Measurements from ENCODE around the gene ZNF521.

The ZNF521 gene

GRCh38 chr18:25351777-25352628, at the start of gene ZNF521:
Gene ZNF521 (minus strand): TSS chr18:25352166. CDS start chr18:25350946, 1,220 bp downstream.
- peak; percentile 37 for DNase-seq

- DNase-seq, result no peak
Observed at GRCh38 chr18:25399554-25399953, 47.6 kb upstream of the ZNF521 start.

GRCh38 chr18:25392192-25392591, 40.2 kb upstream of the ZNF521 start:
- DNase-seq, result no peak

GRCh38 chr18:25373432-25374179, 21.6 kb upstream of the ZNF521 start:
- no peak for DNase-seq

GRCh38 chr18:25370391-25370790, 18.4 kb upstream of the ZNF521 start:
- DNase-seq, result no peak

- DNase-seq, result no peak
Observed at GRCh38 chr18:25365242-25365641, 13.3 kb upstream of the ZNF521 start.

GRCh38 chr18:25364732-25365131, 12.8 kb upstream of the ZNF521 start:
- no peak for DNase-seq

- DNase-seq, result no peak
Observed at GRCh38 chr18:25360301-25360899, 8.4 kb upstream of the ZNF521 start.

GRCh38 chr18:25353080-25353479, 1.1 kb upstream of the ZNF521 start:
- no peak for DNase-seq

- no peak for DNase-seq
Observed at GRCh38 chr18:25352629-25353005, 651 bp upstream of the ZNF521 start.

GRCh38 chr18:25351280-25351775, 638 bp downstream of the ZNF521 start:
- no peak for DNase-seq

GRCh38 chr18:25350489-25351251, 1.3 kb downstream of the ZNF521 start:
- DNase-seq, result no peak

GRCh38 chr18:25349926-25350487, 2.0 kb downstream of the ZNF521 start:
- no peak for DNase-seq

GRCh38 chr18:25349131-25349925, 2.6 kb downstream of the ZNF521 start:
- DNase-seq, result no peak

GRCh38 chr18:25348386-25349130, 3.4 kb downstream of the ZNF521 start:
- no peak for DNase-seq

GRCh38 chr18:25346561-25346960, 5.4 kb downstream of the ZNF521 start:
- no peak for DNase-seq

GRCh38 chr18:25345081-25345866, 6.7 kb downstream of the ZNF521 start:
- DNase-seq, result no peak

GRCh38 chr18:25341831-25342230, 10.1 kb downstream of the ZNF521 start:
- no peak for DNase-seq

- no peak for DNase-seq
Observed at GRCh38 chr18:25340762-25341161, 11.2 kb downstream of the ZNF521 start.

- DNase-seq, result no peak
Observed at GRCh38 chr18:25335676-25336075, 16.3 kb downstream of the ZNF521 start.

Measured in CD4-positive, alpha-beta T cell treated with Interleukin-17A for 4 hours (primary cell).